GM13976 (cell line): ENCODE measurements around the gene SUN3.

Experiments
- DNase-seq: peaks from one replicate; pipeline ENCODE4 v3.0.0; 2012; ENCODE audit warnings: low spot score
- CTCF ChIP-seq: IDR thresholded peaks from 2 replicates; pipeline ENCODE4 v1.5.1; 2012; ENCODE audit warnings: borderline replicate concordance, mild to moderate bottlenecking; ENCODE audit not compliant: insufficient read depth; ENCODE audit errors: extremely low read depth, missing control alignments, control extremely low read depth
- in situ Hi-C: fragments of 300-500 bp; cut with MboI; formaldehyde crosslinking; loops from one replicate; pipeline ENCODE4 v1.12.0; 2022; ENCODE audit warnings: low sequenced_read_pairs, mixed read lengths, inconsistent platforms; ENCODE audit not compliant: unreplicated experiment

SUN3 gene

GRCh38 chr7:48058990-48059389, 30.1 kb upstream of the SUN3 start:
- no peak for DNase-seq
- TF ChIP-seq CTCF = no peak
- in situ Hi-C loops = no loop called here

GRCh38 chr7:48053736-48054135, 24.8 kb upstream of the SUN3 start:
- no peak for DNase-seq
- TF ChIP-seq CTCF = no peak
- in situ Hi-C loops = no loop called here

GRCh38 chr7:48052748-48053147, 23.8 kb upstream of the SUN3 start:
- in situ Hi-C loops = no loop called here
- no peak for DNase-seq
- no peak for TF ChIP-seq CTCF

- no peak for DNase-seq
- TF ChIP-seq CTCF = no peak
- in situ Hi-C loops = no loop called here
Observed at GRCh38 chr7:48049850-48050249, 20.9 kb upstream of the SUN3 start.

- no peak for TF ChIP-seq CTCF
- in situ Hi-C loops = no loop called here
- no peak for DNase-seq
Observed at GRCh38 chr7:48048113-48048512, 19.2 kb upstream of the SUN3 start.

GRCh38 chr7:48046458-48046857, 17.6 kb upstream of the SUN3 start:
- in situ Hi-C loops = no loop called here
- no peak for DNase-seq

More at GRCh38 chr7:48046458-48046857, 17.6 kb upstream of the SUN3 start:
- TF ChIP-seq CTCF = no peak
